Stimulated activated naive B cell treated with anti-CD40 and anti-IgM and Interleukin-4, amounts not matched to agents 10 μg/mL and 1 μg/mL and 100 μg/mL, for 72 hours (primary cell): Measurements from ENCODE around the gene RAE1.

ENCODE experiments used
- ATAC-seq, 2 donors: fragments of 150-1000 bp; cut with Tn5 transposase; replicated peaks; 2 replicates each; pipeline ENCODE4 v1.10.0; 2021; ENCODE audit warnings: moderate library complexity in 1 of 2
- DNase-seq: peaks from one replicate; pipeline ENCODE4 v3.0.0; 2021
- H3K27ac Mint-ChIP-seq: one replicate; pipeline ENCODE4 v1.8.0; 2022; ENCODE audit warnings: mild to moderate bottlenecking, mixed read lengths
- H3K27me3 Mint-ChIP-seq, 2 donors: one replicate each; pipeline ENCODE4 v1.8.0; 2022; ENCODE audit warnings: mixed read lengths in 2 of 2
- H3K36me3 Mint-ChIP-seq, 2 donors: one replicate each; pipeline ENCODE4 v1.8.0; 2022; ENCODE audit warnings: mixed read lengths in 2 of 2, mild to moderate bottlenecking in 1 of 2
- H3K4me1 Mint-ChIP-seq, 2 donors: one replicate each; pipeline ENCODE4 v1.8.0; 2022; ENCODE audit warnings: mixed read lengths in 2 of 2, mild to moderate bottlenecking in 1 of 2
- H3K4me3 Mint-ChIP-seq, 2 donors: one replicate each; pipeline ENCODE4 v1.8.0; 2022; ENCODE audit warnings: mild to moderate bottlenecking in 2 of 2, mixed read lengths in 2 of 2, moderate library complexity in 1 of 2
- H3K9me3 Mint-ChIP-seq, 2 donors: one replicate each; pipeline ENCODE4 v1.8.0; 2022; ENCODE audit warnings: mixed read lengths in 2 of 2, mild to moderate bottlenecking in 1 of 2

The RAE1 gene

DNA sequence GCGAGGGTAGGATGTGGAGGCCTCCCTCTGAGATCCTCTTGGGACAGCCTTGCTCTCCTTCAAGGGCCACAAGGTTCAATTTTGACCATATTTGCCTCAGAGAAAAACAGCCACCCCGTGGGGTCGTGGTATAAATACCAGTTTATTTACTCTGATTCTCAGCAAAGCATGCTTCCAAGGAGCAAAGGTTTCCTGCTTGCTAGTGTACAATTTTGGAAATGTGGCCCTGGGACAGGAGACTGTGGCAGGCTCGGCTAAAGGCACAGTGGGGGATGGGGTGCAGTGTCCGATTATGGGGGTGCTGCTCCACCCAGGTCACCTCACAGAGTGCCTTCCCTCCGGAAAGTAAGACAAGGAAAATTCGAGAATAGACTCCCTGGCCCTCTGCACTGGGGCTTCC is 71.2 kb downstream of the RAE1 start:
- Mint-ChIP-seq H3K27ac (no peak overlapping the region), H3K4me3 (no peak overlapping the region), H3K27me3 (no peaks in the 10 kb centered on the region), H3K9me3 (no peaks in the 10 kb centered on the region), H3K4me1 (peaks cover 36 to 54% of the 10 kb centered on the region in 2 donors), H3K36me3 (no peaks in the 10 kb centered on the region)
- ATAC-seq (no peak), DNase-seq (no peak)

DNA sequence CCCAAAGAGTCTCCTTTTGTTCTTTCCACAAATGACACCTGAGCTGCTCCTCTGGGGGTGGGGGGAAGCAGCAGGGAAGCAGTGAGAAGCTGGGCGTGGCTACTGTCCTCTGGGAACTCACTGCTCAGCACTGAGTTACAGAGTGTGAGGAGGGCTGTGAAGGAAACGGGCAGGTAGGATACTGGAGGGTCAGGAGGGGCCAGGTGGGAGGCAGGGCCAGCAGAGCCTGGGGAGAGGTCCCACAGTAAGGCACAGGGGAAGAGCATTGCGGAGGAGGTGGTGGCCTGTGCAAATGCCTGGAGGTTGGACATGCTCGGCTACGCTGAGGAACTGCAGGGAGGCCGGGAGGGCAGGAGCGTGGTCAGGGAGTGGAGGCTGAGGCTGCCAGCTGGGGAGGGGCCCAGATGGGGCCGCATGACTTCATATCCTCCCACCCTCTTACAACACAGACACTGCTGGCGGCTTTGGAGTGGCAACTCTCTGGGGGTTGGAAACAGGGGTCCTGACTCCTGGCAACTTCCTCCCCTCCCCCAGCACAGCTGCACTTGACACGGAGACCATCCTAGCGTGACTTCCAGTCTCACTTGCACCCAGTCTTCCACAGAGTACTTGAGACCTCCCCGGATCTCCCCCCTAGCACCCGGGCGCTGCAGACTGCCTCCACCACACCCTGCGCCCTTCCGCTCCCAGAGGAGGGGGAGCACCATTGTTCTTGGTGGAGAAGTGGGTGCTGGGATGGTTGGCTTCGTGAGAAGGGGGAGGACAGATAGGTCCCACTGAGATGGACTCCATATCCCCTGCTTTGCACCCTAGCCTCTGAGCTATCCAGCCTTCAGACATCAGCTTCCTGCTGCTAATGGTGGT is 74.3 kb downstream of the RAE1 start:
- peak overlapping the region; percentile 86 for H3K27ac Mint-ChIP-seq
- peaks cover 42 to 66% of the 10 kb centered on the region in 2 donors for H3K4me1 Mint-ChIP-seq
- H3K4me3 Mint-ChIP-seq, result peak overlapping the region; percentile 51 to 62
- DNase-seq, result no peak
- H3K9me3 Mint-ChIP-seq, result no peaks in the 10 kb centered on the region
- peak; percentile 30 to 48 for ATAC-seq
- no peaks in the 10 kb centered on the region for H3K27me3 Mint-ChIP-seq
- H3K36me3 Mint-ChIP-seq, result peaks cover 0 to 2% of the 10 kb centered on the region in 2 donors

DNA sequence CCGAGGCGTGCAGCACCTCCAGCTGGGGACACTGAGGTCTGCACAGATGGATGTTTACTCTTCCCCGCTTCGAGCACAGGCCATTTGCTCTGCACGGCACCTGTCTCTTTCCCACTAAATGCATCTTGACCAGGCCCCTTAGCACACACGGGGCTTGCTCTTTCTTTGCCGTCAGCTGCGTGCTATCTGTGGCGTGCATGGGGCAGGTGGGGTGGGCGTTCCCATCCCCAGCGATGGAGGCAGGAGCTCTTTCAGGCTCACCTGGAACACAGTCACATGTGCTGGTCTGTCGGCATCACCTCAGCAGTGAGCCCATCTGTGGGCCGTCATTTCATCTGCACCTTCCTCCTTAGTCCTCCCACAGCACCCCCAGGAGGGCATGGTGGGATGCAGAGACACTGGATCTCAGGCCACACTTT is 75.2 kb downstream of the RAE1 start:
- Mint-ChIP-seq H3K27me3 (no peaks in the 10 kb centered on the region), H3K36me3 (peaks cover 0 to 2% of the 10 kb centered on the region in 2 donors), H3K27ac (no peak overlapping the region), H3K4me1 (peaks cover 40 to 67% of the 10 kb centered on the region in 2 donors), H3K4me3 (peak overlapping the region in 1 of 2 donors; percentile 1), H3K9me3 (no peaks in the 10 kb centered on the region)
- ATAC-seq (no peak), DNase-seq (no peak)

DNA sequence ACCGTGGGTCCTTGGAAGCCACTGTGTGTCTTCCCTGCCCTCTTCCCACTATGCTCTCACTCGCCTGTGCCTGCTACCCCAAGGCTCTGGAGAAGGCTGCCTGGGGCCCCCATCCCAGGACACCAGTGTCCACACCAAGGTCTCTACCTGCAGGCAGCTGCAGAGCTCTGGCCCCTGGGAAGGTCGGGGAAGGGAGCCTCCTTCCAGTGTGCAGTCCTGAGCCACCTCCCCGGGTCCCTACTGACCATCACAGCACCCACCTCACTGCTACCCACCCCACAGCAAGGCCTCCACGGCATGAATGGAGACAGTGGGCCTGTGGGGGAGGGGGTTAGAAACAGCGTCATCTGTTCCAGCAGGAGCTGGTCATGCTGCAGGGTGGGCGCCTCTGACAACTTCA is 75.8 kb downstream of the RAE1 start:
- ATAC-seq, result no peak
- Mint-ChIP-seq H3K4me1 (peaks cover 40 to 70% of the 10 kb centered on the region in 2 donors), H3K4me3 (no peak overlapping the region), H3K36me3 (peaks cover 0 to 2% of the 10 kb centered on the region in 2 donors), H3K27me3 (no peaks in the 10 kb centered on the region), H3K27ac (no peak overlapping the region), H3K9me3 (no peaks in the 10 kb centered on the region)
- DNase-seq, result no peak

DNA sequence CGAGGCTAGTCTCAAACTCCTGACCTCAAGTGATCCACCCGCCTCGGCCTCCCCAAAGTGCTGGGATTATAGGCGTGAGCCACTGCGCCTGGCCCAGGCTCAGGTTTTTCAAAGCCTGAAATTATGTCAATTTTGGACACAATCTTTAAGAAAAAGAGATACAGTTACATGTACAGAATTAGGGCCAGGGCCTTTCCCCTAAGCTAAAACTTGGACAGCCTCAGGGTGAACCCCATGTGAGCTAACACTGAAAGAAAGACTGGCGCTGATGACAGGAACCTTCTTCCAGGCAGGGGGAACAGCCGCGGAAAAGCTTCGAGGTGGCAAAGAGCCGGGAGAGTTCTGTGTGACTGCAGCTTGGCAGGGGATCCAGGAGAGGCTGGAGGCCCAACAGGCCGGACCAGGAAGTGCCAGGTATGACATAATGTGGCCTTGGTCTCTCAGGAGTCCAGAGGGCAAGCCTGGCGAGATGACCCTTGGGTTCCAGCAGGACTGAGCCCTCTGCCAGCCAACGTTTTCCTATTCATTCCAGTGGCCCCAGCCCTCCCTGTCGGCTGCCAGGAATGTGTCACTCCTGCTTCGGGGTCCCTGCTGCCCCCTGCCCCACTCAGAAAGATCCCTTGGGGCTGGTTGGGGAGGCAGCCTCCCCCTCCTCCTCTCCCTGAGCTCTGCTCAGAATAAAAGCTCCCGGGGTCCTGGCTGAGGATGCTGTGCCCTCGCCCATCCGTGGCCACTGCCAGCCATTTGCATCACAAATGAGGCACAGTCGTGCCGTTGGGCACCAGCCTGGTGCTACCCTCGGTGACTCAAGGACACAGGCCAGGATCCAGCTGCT is 77.5 kb downstream of the RAE1 start:
- Mint-ChIP-seq H3K9me3 (no peaks in the 10 kb centered on the region), H3K27ac (no peak overlapping the region), H3K27me3 (no peaks in the 10 kb centered on the region), H3K36me3 (peaks cover 0 to 2% of the 10 kb centered on the region in 2 donors), H3K4me1 (peaks cover 50 to 82% of the 10 kb centered on the region in 2 donors), H3K4me3 (no peak overlapping the region)
- ATAC-seq, result no peak
- no peak for DNase-seq
